ENCODE results near the gene CDS2. TPM values are rescaled to one million over a fixed set of nuclear protein-coding genes. Genes with fewer than 3 reads are reported as not detected.

Gene CDS2
- total and polyA plus RNA-seq, 2 of the 13 experiments (the other 11 are each of a cell fraction or from before 2014, with no cell fraction given): 81.3 to 153 TPM

GRCh38 chr20:5156675-5157448, 30.1 kb downstream of the CDS2 start (continued):
- TF ChIP-seq YEATS4 (CRISPR knock-in tag; IDR thresholded peaks at IDR 0.05; ENCODE audit: borderline replicate concordance) (0 out of 2 replicates have a peak, but pooled peaks have one; percentile 0), RNF2 (conservative IDR thresholded peaks at IDR 0.05; ENCODE audit: low read depth) (no peak), ZNF441 (CRISPR knock-in tag; IDR thresholded peaks at IDR 0.05; ENCODE audit: borderline replicate concordance) (no peak), TRIM24 (CRISPR knock-in tag; IDR thresholded peaks at IDR 0.05) (peak; percentile 52; the same call in 1 of the 2 replicates), ZUFSP (CRISPR knock-in tag; IDR thresholded peaks at IDR 0.05; ENCODE audit: borderline replicate concordance) (no peak), MAF1 (CRISPR knock-in tag; IDR thresholded peaks at IDR 0.05; ENCODE audit: borderline replicate concordance) (no peak), ATF7-NPFF (CRISPR knock-in tag; IDR thresholded peaks at IDR 0.05; ENCODE audit: low read depth) (no peak), TIGD3 (CRISPR knock-in tag; IDR thresholded peaks at IDR 0.05; ENCODE audit: borderline replicate concordance) (no peak), ATF7 (IDR thresholded peaks at IDR 0.05) (no peak), ATF7 (CRISPR knock-in tag; IDR thresholded peaks at IDR 0.05) (peak; percentile 64; the same call in 1 of the 2 replicates), ZNF12 (CRISPR knock-in tag; IDR thresholded peaks at IDR 0.05) (peak; percentile 32; the same call in 1 of the 2 replicates), GABPA (IDR thresholded peaks at IDR 0.05; ENCODE audit: low read depth, low read length) (no peak), GABPA (CRISPR knock-in tag; IDR thresholded peaks at IDR 0.05; ENCODE audit: low read depth) (peak; percentile 74), ZNF282 (IDR thresholded peaks at IDR 0.05; ENCODE audit: partially characterized antibody) (no peak), ZNF136 (CRISPR knock-in tag; IDR thresholded peaks at IDR 0.05; ENCODE audit: low read depth) (no peak), JUN (CRISPR knock-in tag; IDR thresholded peaks at IDR 0.05) (peak; percentile 84), ZBTB49 (CRISPR knock-in tag; IDR thresholded peaks at IDR 0.05; ENCODE audit: borderline replicate concordance) (no peak), TCF7 (IDR thresholded peaks at IDR 0.05; ENCODE audit: low read depth) (peak; percentile 10; the same call in 1 of the 2 replicates), ZNF503 (CRISPR knock-in tag; IDR thresholded peaks at IDR 0.05) (no peak)

All from HepG2 (cell line).